Peyer's patch (tissue), 4 donors: ENCODE measurements around the gene TLR9.

ENCODE experiments used
- POLR2A ChIP-seq, 2 donors: fragments of 450-650 bp; IDR thresholded peaks; one replicate each; pipeline ENCODE4 v1.5.1; 2017; ENCODE audit warnings: antibody characterized with exemption in 2 of 2, mild to moderate bottlenecking in 2 of 2, moderate library complexity in 2 of 2
- TF ChIP-seq, protein P1 (sequence below), 6 experiments: fragments of 450-650 bp in 4 of 6; fragments of 200-600 bp in 2 of 6; sonication (generic) in 1 of 6; IDR thresholded peaks; one replicate each; pipeline ENCODE4 v1.5.1; 2017 to 2019; ENCODE audit warnings: antibody characterized with exemption in 6 of 6, mild to moderate bottlenecking in 3 of 6, moderate library complexity in 1 of 6

DNA sequence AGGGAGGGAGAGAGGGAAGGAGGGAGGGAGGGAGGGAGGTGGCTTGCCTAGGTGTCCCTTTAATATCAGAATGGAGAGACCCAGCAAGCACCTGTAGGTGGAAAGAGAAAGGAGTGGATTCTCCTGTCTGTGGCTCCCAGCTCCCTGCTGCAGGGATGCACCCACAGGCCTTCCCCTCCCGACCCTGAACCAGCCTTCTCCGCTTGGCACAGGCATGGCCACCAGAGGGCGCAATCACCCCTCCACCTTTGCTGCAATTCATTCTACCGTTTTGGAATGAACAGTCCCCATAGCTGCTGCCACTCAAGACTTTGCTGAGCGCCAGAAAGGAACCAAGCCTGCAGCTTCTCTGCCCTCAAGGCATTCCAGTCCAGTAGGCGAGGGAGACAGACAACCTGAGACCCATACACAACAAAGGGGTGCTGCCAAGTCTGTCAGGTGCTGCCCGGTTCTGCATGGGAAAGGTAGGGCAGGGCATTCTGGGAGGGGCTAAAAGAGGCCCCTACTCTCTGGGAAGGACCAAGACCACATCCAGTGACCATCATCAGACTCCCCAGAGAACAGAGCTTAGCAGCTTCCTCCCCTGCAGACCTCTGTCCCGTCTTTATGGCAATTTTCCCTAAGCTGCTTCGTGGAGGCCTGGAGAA, 4.9 kb downstream of the TLR9 start:
- TF ChIP-seq, protein P1, sequence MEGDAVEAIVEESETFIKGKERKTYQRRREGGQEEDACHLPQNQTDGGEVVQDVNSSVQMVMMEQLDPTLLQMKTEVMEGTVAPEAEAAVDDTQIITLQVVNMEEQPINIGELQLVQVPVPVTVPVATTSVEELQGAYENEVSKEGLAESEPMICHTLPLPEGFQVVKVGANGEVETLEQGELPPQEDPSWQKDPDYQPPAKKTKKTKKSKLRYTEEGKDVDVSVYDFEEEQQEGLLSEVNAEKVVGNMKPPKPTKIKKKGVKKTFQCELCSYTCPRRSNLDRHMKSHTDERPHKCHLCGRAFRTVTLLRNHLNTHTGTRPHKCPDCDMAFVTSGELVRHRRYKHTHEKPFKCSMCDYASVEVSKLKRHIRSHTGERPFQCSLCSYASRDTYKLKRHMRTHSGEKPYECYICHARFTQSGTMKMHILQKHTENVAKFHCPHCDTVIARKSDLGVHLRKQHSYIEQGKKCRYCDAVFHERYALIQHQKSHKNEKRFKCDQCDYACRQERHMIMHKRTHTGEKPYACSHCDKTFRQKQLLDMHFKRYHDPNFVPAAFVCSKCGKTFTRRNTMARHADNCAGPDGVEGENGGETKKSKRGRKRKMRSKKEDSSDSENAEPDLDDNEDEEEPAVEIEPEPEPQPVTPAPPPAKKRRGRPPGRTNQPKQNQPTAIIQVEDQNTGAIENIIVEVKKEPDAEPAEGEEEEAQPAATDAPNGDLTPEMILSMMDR (IDR thresholded peaks at IDR 0.05) = peak; percentile 75 to 97 (median 86)
- no peak for TF ChIP-seq POLR2A (IDR thresholded peaks at IDR 0.05)
